Breast epithelium (tissue), 4 donors: ENCODE data around the gene XPA. TPM values are rescaled to one million over a fixed set of nuclear protein-coding genes. Genes with fewer than 3 reads are reported as not detected.
A peak's percentile ranks its signal among the peaks of the same experiment; 100 is the strongest.

Experiments used
- DNase-seq, 2 donors: peaks; one replicate each; pipeline ENCODE4 v3.0.0-alpha.2; 2019; ENCODE audit warnings: low spot score in 2 of 2
- H3K27ac ChIP-seq, 2 donors: fragments of 200-600 bp; sonication (generic) in 1 of 2; one replicate each; pipeline ENCODE4 v1.5.1; 2016 to 2019; ENCODE audit warnings: mild to moderate bottlenecking in 1 of 2
- H3K27me3 ChIP-seq, 2 donors: fragments of 200-600 bp; sonication (generic) in 1 of 2; one replicate each; pipeline versions ENCODE4 v1.5.1 to v1.6.0; 2017 to 2019; ENCODE audit warnings: control low read depth in 1 of 2, mild to moderate bottlenecking in 1 of 2
- H3K36me3 ChIP-seq: fragments of 200-600 bp; one replicate; pipeline ENCODE4 v1.5.1; 2019
- H3K4me1 ChIP-seq, 2 donors: fragments of 200-600 bp; sonication (generic); one replicate each; pipeline ENCODE4 v1.5.1; 2016 to 2019; ENCODE audit warnings: control low read depth in 1 of 2
- H3K4me3 ChIP-seq, 3 donors: fragments of 200-600 bp; sonication (generic); 1 replicate in 2 of 3; 2 replicates in 1 of 3; pipeline ENCODE4 v1.5.1; 2016 to 2019; ENCODE audit warnings: mild to moderate bottlenecking in 3 of 3, moderate library complexity in 2 of 3
- H3K9me3 ChIP-seq, 2 donors: fragments of 200-600 bp; sonication (generic) in 1 of 2; one replicate each; pipeline ENCODE4 v1.5.1; 2016 to 2019; ENCODE audit warnings: control low read depth in 1 of 2
- POLR2A ChIP-seq: fragments of 450-650 bp; IDR thresholded peaks from one replicate; pipeline ENCODE4 v1.6.1; 2016; ENCODE audit warnings: antibody characterized with exemption, mild to moderate bottlenecking, moderate library complexity
- POLR2AphosphoS5 ChIP-seq, 3 donors: sonication (generic); formaldehyde crosslinking; IDR thresholded peaks; one replicate each; pipeline ENCODE4 v1.6.1; 2017; ENCODE audit warnings: antibody characterized with exemption in 3 of 3
- intact Hi-C: fragments of 100-400 bp; cut with DNase I; formaldehyde crosslinking; loops from one replicate; pipeline ENCODE4 v1.15.1; 2023; ENCODE audit warnings: low total_unique reads
- total RNA-seq, 3 donors: library from RNA; depleted of rRNA; stranded (reverse); fragments of >200 nt; gene quantifications; one replicate each; pipeline ENCODE4 v1.1.0, GENCODE V29; 2016
- TF ChIP-seq, protein P1 (sequence below), 3 donors: fragments of 450-650 bp; IDR thresholded peaks; one replicate each; pipeline ENCODE4 v1.5.1; 2016 to 2017; ENCODE audit warnings: antibody characterized with exemption in 3 of 3, mild to moderate bottlenecking in 3 of 3, moderate library complexity in 3 of 3

The XPA gene
- total RNA-seq, 3 donors from 2014 or later, result 15.4 to 16.8 (median 16.7) TPM

DNA sequence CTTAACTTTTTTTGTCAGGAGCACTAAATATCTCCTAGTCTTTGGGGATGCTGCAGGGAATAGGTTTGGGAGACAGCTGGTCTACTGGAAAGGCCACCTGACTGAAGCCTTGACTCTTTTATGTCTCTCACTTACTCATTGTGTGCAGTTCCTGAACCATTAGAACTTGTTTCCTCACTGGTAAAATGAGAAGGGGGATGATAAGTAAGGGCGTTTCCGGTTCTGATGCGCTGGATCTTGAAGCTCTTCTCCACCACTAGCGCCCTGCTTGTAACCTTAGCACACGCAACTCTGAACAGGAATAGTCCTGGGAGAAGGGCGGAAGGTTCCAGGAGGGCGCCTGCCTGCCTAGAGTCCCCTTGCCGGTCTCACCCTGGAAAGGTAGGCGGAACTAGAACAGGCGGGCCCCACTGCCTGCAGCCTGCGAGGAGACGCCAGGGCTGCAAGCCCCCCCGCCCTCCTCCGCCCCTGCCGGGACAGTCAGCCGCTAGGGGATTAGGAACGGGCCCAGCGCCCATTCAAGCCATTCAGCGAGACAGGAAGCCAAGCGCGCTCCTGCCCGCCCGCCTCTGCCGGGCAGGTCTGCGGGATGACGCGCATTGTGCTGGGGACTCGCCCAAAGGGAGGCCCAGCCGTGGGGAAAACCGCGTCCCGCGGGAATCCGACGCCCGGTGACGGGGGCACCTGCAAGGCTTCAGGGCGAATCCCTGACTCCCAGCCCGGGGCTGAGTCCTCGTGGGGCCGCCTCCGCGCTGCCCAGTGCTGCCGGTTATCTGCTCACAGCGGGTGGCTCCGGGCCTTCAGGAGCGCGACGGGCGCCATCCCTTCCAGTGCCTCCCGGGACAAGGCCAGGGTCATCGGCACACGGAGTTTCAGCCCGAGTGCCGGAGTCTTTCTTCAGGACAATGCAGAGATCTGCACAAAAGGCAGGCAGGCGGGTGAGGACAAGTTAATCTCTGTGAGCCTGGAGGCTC is 44.0 kb upstream of the XPA start:
- Histone ChIP-seq H3K4me3 (peak overlapping the region; percentile 27 to 65 (median 46)), H3K27ac (no peak overlapping the region), H3K9me3 (peaks cover 7 to 11% of the 10 kb centered on the region in 2 donors), H3K36me3 (no peaks in the 10 kb centered on the region), H3K4me1 (no peaks in the 10 kb centered on the region), H3K27me3 (peaks cover 0 to 4% of the 10 kb centered on the region in 2 donors)
- intact Hi-C loops, result no loop called here
- TF ChIP-seq, protein P1, sequence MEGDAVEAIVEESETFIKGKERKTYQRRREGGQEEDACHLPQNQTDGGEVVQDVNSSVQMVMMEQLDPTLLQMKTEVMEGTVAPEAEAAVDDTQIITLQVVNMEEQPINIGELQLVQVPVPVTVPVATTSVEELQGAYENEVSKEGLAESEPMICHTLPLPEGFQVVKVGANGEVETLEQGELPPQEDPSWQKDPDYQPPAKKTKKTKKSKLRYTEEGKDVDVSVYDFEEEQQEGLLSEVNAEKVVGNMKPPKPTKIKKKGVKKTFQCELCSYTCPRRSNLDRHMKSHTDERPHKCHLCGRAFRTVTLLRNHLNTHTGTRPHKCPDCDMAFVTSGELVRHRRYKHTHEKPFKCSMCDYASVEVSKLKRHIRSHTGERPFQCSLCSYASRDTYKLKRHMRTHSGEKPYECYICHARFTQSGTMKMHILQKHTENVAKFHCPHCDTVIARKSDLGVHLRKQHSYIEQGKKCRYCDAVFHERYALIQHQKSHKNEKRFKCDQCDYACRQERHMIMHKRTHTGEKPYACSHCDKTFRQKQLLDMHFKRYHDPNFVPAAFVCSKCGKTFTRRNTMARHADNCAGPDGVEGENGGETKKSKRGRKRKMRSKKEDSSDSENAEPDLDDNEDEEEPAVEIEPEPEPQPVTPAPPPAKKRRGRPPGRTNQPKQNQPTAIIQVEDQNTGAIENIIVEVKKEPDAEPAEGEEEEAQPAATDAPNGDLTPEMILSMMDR (IDR thresholded peaks at IDR 0.05), result no peak
- no peak for TF ChIP-seq POLR2A
- peak; percentile 37 to 56 for DNase-seq

DNA sequence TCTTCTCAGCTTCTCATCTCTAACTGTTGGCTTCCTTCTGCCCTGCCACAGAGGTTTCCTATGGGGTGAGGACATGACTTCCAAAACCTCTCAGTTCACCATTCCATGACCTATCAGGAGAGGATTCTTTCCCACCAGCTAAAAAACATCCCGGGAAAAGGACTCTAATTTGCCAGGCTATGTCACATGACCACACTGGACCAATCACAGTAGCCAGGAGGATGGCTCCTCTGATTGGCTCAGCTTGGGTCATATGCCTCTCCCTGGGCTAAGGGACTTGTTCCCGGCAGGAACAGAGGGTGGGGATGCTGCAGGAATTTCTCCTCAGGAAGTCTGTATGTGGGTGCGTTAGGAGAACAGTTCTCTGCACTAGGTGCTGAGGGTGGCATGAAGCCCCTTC is 40.3 kb upstream of the XPA start:
- no peaks in the 10 kb centered on the region for H3K36me3 ChIP-seq
- H3K27ac ChIP-seq, result no peak overlapping the region
- intact Hi-C loops, result no loop called here
- H3K27me3 ChIP-seq, result peaks cover 0 to 17% of the 10 kb centered on the region in 2 donors
- no peak overlapping the region for H3K4me3 ChIP-seq
- H3K9me3 ChIP-seq, result peaks cover 2 to 4% of the 10 kb centered on the region in 2 donors
- TF ChIP-seq POLR2A (no peak), POLR2AphosphoS5 (IDR thresholded peaks at IDR 0.05) (no peak)
- TF ChIP-seq, protein P1 (IDR thresholded peaks at IDR 0.05), result no peak
- no peak for DNase-seq
- no peaks in the 10 kb centered on the region for H3K4me1 ChIP-seq

DNA sequence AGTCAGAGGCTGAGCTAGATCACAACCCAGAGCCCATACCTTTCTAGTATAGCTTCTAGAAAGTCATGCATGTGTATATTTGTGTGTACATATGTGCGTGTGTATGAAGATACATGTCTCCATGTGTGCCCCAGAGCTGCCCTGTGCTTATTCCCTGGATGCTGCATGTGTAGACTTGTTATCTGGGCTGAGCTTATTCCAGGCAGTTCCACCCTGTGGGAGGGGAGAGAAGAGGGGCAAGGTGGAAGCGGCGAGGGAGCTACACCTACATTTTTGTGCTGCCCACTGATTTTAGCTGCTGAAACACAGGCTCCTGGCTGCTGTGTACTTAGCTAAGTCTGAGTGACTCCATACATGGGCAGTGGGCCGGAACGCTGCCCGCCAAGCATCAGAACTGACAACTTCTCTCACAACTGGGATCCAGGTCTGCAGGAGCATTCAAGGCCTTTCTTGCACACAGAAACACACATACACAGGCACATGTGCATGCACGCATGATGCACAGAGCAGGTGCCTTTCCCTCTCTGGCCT is 38.0 kb upstream of the XPA start:
- Histone ChIP-seq H3K4me1 (no peaks in the 10 kb centered on the region), H3K27me3 (peaks cover 0 to 17% of the 10 kb centered on the region in 2 donors), H3K9me3 (peaks cover 0 to 5% of the 10 kb centered on the region in 2 donors), H3K36me3 (no peaks in the 10 kb centered on the region), H3K27ac (no peak overlapping the region), H3K4me3 (no peak overlapping the region)
- intact Hi-C loops, result no loop called here
- DNase-seq, result no peak
- TF ChIP-seq, protein P1 (IDR thresholded peaks at IDR 0.05), result no peak
- no peak for TF ChIP-seq POLR2A
- no peak for TF ChIP-seq POLR2AphosphoS5 (IDR thresholded peaks at IDR 0.05)

DNA sequence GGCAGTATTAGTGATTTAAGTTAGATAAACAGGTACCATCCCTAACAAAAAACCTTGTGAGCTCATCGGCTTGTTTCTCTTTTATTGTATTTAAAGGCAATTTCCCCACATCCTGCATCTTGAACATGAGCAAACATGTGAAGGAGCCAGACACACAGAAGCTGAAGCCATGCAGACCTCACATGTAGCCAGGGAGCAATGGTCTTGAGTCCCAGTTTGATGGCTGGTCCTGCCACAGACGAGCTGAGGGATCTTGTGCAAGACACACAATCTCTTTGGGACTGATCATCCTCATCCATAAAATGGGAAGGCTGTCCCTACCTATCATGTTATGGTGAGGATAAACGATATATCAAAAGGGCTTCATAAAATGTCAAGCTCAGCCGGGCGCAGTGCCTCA is 29.6 kb upstream of the XPA start:
- peaks cover 0 to 5% of the 10 kb centered on the region in 2 donors for H3K9me3 ChIP-seq
- H3K4me3 ChIP-seq, result no peak overlapping the region
- H3K27me3 ChIP-seq, result peaks cover 0 to 4% of the 10 kb centered on the region in 2 donors
- no peak for DNase-seq
- TF ChIP-seq POLR2AphosphoS5 (IDR thresholded peaks at IDR 0.05) (no peak), POLR2A (no peak)
- TF ChIP-seq, protein P1 (IDR thresholded peaks at IDR 0.05), result no peak
- H3K36me3 ChIP-seq, result no peaks in the 10 kb centered on the region
- H3K27ac ChIP-seq, result no peak overlapping the region
- intact Hi-C loops, result no loop called here
- no peaks in the 10 kb centered on the region for H3K4me1 ChIP-seq

DNA sequence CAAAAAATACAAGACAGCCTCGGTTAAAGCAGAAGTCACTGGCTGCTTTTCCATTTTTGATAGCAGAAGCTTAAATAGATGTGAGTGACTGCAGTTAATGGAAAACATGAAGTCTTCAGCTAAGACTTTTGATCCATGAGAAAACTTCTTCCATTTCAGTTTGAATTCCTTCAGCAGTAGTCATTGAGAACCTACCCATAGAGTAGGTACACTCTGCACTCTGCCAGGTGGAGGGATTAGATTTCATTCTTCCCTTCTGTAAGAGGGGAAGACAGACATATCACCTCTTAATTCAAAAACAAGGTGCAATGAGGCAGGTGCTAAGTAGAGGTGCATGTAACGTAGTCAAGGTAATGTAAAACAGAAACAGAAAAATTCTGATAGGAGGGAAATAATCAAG is 26.7 kb upstream of the XPA start:
- peaks cover 0 to 5% of the 10 kb centered on the region in 2 donors for H3K9me3 ChIP-seq
- H3K27me3 ChIP-seq, result peaks cover 0 to 4% of the 10 kb centered on the region in 2 donors
- no peak overlapping the region for H3K4me3 ChIP-seq
- H3K36me3 ChIP-seq, result no peaks in the 10 kb centered on the region
- DNase-seq, result no peak
- no peak overlapping the region for H3K27ac ChIP-seq
- TF ChIP-seq POLR2A (no peak), POLR2AphosphoS5 (IDR thresholded peaks at IDR 0.05) (no peak)
- TF ChIP-seq, protein P1 (IDR thresholded peaks at IDR 0.05), result no peak
- intact Hi-C loops, result no loop called here
- no peaks in the 10 kb centered on the region for H3K4me1 ChIP-seq
